H1 (cell line): Measurements from ENCODE around the gene FAM193A.

Experiments
- ASH2L ChIP-seq: fragments of 200-600, 300-600 bp; sonication (generic); IDR thresholded peaks from one replicate; pipeline ENCODE4 v1.7.1; 2017; ENCODE audit warnings: low read length
- ATF3 ChIP-seq: IDR thresholded peaks from 2 replicates; pipeline ENCODE4 v1.6.1; 2011; ENCODE audit warnings: low read depth, mild to moderate bottlenecking, low read length; ENCODE audit not compliant: insufficient read depth
- CHD2 ChIP-seq: IDR thresholded peaks from 2 replicates; pipeline ENCODE4 v1.6.1; 2012; ENCODE audit warnings: low read length, improper control_type of control experiment
- EZH2 ChIP-seq: fragments of 200-600 bp; sonication (generic); IDR thresholded peaks from 2 replicates; pipeline ENCODE4 v1.7.1; 2012; ENCODE audit warnings: low read depth, mild to moderate bottlenecking, moderate library complexity, low read length, inconsistent platforms; ENCODE audit not compliant: severe bottlenecking
- NANOG ChIP-seq: IDR thresholded peaks from 2 replicates; pipeline ENCODE4 v1.6.1; 2011; ENCODE audit warnings: low read length, low read depth, mild to moderate bottlenecking, inconsistent platforms; ENCODE audit not compliant: insufficient read depth, poor library complexity, severe bottlenecking
- PHF8 ChIP-seq: fragments of 200-600 bp; sonication (generic); conservative IDR thresholded peaks from 2 replicates; pipeline ENCODE4 v1.7.1; 2012; ENCODE audit warnings: low read depth, mild to moderate bottlenecking, inconsistent platforms, low read length, moderate library complexity
- POLR2A ChIP-seq, 2 experiments: IDR thresholded peaks; 1 replicate in 1 of 2; 2 replicates in 1 of 2; pipeline ENCODE4 v1.6.1; 2011; ENCODE audit warnings: low read depth in 2 of 2, low read length in 2 of 2, mild to moderate bottlenecking in 2 of 2; ENCODE audit errors: control extremely low read depth in 1 of 2
- POLR2AphosphoS5 ChIP-seq: IDR thresholded peaks from 2 replicates; pipeline ENCODE4 v1.6.1; 2011; ENCODE audit warnings: low read depth, low read length
- RAD21 ChIP-seq, 2 experiments: IDR thresholded peaks in 1 of 2; conservative IDR thresholded peaks in 1 of 2; 2 replicates each; pipeline ENCODE4 v1.6.1; 2011; ENCODE audit warnings: low read depth in 2 of 2, low read length in 2 of 2, improper control_type of control experiment in 1 of 2, inconsistent platforms in 1 of 2, mild to moderate bottlenecking in 1 of 2, moderate library complexity in 1 of 2
- SP1 ChIP-seq: IDR thresholded peaks from 2 replicates; pipeline ENCODE4 v1.6.1; 2011; ENCODE audit warnings: low read depth, low read length
- TF ChIP-seq, protein P1 (sequence below), 3 experiments: IDR thresholded peaks; 1 replicate in 2 of 3; 2 replicates in 1 of 3; pipeline versions ENCODE4 v1.5.1 to v1.6.1; 2011; ENCODE audit warnings: low read length in 3 of 3, mild to moderate bottlenecking in 3 of 3, inconsistent platforms in 2 of 3, low read depth in 1 of 3, moderate library complexity in 1 of 3; ENCODE audit not compliant: insufficient read depth in 1 of 3; ENCODE audit errors: control extremely low read depth in 1 of 3

GRCh38 chr4:2637956-2638552, 101.6 kb downstream of the FAM193A start:
- TF ChIP-seq CHD2 (no peak), NANOG (no peak), SP1 (no peak), ASH2L (no peak), PHF8 (no peak), POLR2A (IDR thresholded peaks at IDR 0.05; ENCODE audit: control extremely low read depth in 1 of 2, low read depth in 2 of 2, low read length in 2 of 2) (no peak), RAD21 (IDR thresholded peaks at IDR 0.05 in 1 of 2, conservative IDR thresholded peaks at IDR 0.05 in 1 of 2; ENCODE audit: low read depth in 2 of 2, low read length in 2 of 2) (no peak), EZH2 (no peak), ATF3 (no peak), POLR2AphosphoS5 (no peak)
- TF ChIP-seq, protein P1, sequence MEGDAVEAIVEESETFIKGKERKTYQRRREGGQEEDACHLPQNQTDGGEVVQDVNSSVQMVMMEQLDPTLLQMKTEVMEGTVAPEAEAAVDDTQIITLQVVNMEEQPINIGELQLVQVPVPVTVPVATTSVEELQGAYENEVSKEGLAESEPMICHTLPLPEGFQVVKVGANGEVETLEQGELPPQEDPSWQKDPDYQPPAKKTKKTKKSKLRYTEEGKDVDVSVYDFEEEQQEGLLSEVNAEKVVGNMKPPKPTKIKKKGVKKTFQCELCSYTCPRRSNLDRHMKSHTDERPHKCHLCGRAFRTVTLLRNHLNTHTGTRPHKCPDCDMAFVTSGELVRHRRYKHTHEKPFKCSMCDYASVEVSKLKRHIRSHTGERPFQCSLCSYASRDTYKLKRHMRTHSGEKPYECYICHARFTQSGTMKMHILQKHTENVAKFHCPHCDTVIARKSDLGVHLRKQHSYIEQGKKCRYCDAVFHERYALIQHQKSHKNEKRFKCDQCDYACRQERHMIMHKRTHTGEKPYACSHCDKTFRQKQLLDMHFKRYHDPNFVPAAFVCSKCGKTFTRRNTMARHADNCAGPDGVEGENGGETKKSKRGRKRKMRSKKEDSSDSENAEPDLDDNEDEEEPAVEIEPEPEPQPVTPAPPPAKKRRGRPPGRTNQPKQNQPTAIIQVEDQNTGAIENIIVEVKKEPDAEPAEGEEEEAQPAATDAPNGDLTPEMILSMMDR (IDR thresholded peaks at IDR 0.05; ENCODE audit: control extremely low read depth in 1 of 3, insufficient read depth in 1 of 3, low read depth in 1 of 3, low read length in 3 of 3): no peak
